ENCODE results near the gene DSCAM. TPM values are rescaled to one million over a fixed set of nuclear protein-coding genes. Genes with fewer than 3 reads are reported as not detected.

Gene DSCAM
- total RNA-seq, 2 experiments from 2014 or later = not detected

DNA sequence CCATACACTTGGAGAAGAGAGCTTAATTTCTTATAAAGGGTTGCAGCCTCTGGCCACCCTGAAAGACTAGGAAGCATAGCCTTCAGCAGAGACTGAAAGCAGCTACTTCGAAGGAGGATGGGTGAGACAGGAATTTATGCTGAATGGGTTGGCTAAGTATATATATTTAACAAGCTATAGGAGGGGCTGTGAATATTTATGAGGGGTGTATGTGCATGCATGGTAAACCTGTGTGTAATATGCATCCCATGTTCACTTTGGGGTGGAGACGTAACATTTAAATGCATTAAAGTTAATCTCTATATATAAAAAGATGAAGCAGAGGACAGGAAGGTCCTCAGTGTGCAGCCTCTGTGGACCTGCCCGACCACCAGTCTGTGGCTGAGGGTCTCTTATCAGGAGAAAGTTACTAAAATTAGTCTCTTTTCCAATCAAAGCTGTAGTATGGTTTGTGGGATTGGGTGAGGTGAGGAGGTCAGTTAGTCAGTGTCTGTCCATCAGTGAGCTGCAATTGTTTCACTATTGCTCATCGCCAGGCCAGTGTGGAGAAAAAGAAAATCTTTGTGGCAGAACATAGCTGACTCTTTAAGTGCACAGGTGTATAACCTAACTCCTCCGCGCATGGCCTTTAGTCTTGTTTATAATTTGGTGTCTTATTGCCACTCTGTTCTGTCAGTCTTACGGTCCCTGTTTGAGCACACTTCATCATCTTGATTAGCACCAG is 35.4 kb upstream of the DSCAM start:
- H3K27ac Mint-ChIP-seq = no peak overlapping the region
- no peak overlapping the region for H3K4me3 Mint-ChIP-seq
- ChIA-PET POLR2A (no interaction called here), CTCF (no interaction called here)
- ATAC-seq (no peak), DNase-seq (no peak)
- TF ChIP-seq, protein P1, sequence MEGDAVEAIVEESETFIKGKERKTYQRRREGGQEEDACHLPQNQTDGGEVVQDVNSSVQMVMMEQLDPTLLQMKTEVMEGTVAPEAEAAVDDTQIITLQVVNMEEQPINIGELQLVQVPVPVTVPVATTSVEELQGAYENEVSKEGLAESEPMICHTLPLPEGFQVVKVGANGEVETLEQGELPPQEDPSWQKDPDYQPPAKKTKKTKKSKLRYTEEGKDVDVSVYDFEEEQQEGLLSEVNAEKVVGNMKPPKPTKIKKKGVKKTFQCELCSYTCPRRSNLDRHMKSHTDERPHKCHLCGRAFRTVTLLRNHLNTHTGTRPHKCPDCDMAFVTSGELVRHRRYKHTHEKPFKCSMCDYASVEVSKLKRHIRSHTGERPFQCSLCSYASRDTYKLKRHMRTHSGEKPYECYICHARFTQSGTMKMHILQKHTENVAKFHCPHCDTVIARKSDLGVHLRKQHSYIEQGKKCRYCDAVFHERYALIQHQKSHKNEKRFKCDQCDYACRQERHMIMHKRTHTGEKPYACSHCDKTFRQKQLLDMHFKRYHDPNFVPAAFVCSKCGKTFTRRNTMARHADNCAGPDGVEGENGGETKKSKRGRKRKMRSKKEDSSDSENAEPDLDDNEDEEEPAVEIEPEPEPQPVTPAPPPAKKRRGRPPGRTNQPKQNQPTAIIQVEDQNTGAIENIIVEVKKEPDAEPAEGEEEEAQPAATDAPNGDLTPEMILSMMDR (IDR thresholded peaks at IDR 0.05) = no peak
- H3K36me3 Mint-ChIP-seq (ENCODE audit: low read depth) = no peaks in the 10 kb centered on the region
- H3K9me3 Mint-ChIP-seq = peaks cover 4% of the 10 kb centered on the region
- intact Hi-C loops (cut with micrococcal nuclease) = no loop called here
- no peaks in the 10 kb centered on the region for H3K4me1 Mint-ChIP-seq (ENCODE audit: low read depth)
- peaks cover 4% of the 10 kb centered on the region for H3K27me3 Mint-ChIP-seq

DNA sequence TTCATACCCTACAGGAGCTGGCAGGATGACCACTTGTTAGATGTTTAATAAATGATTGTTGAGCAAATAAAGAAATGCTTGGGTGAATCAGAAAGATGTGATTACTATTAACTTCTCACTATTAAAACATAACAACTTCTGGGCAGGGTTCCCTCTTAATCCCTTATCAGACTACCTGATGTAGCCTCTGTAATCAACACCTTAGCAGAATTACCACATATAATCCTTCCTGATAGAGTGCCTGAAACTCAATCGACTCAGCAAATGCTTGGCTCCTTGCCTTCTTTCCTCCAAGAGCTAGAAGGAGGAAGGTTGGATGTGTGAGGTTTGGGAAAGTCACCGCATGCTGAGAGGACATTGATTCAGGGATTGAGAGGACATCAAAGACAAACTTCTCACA is 34.8 kb upstream of the DSCAM start:
- intact Hi-C loops (cut with micrococcal nuclease) = no loop called here
- POLR2A ChIA-PET = no interaction called here

DNA sequence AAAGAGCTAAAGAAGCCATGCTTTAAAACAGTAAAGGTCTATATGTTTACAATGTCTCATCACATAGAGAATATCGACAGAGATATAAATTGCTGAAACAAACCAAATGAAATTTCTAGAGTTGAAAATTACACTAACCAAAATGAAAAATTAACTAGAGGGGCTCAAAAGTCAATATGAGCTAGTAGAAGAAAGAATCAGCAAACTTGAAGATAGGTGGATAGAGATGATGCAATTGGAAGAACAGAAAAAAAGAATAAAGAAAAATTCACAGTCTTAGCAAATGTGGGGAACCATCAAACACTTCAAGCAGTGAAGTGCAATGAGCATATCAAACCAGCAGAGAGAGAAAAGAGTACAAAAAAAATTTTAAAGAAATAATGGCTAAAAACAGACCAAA is 24.1 kb upstream of the DSCAM start:
- no peak for DNase-seq
- H3K36me3 Mint-ChIP-seq (ENCODE audit: low read depth) = no peaks in the 10 kb centered on the region
- H3K27me3 Mint-ChIP-seq = peaks cover 2% of the 10 kb centered on the region
- intact Hi-C loops (cut with micrococcal nuclease) = no loop called here
- ChIA-PET POLR2A (no interaction called here), CTCF (no interaction called here)
- H3K4me3 Mint-ChIP-seq = no peak overlapping the region
- H3K9me3 Mint-ChIP-seq = peaks cover 14% of the 10 kb centered on the region
- TF ChIP-seq, protein P1 (IDR thresholded peaks at IDR 0.05) = no peak
- no peak for ATAC-seq
- no peaks in the 10 kb centered on the region for H3K4me1 Mint-ChIP-seq (ENCODE audit: low read depth)
- no peak overlapping the region for H3K27ac Mint-ChIP-seq

More for the DNA sequence above, 34.8 kb upstream of the DSCAM start:
- H3K36me3 Mint-ChIP-seq (ENCODE audit: low read depth) = no peaks in the 10 kb centered on the region
- H3K27me3 Mint-ChIP-seq = peaks cover 4% of the 10 kb centered on the region
- CTCF ChIA-PET = no interaction called here
- no peak overlapping the region for H3K27ac Mint-ChIP-seq
- no peak overlapping the region for H3K4me3 Mint-ChIP-seq
- H3K4me1 Mint-ChIP-seq (ENCODE audit: low read depth) = no peaks in the 10 kb centered on the region
- no peak for ATAC-seq
- no peak for DNase-seq
- H3K9me3 Mint-ChIP-seq = peaks cover 4% of the 10 kb centered on the region
- TF ChIP-seq, protein P1 (IDR thresholded peaks at IDR 0.05) = no peak

DNA sequence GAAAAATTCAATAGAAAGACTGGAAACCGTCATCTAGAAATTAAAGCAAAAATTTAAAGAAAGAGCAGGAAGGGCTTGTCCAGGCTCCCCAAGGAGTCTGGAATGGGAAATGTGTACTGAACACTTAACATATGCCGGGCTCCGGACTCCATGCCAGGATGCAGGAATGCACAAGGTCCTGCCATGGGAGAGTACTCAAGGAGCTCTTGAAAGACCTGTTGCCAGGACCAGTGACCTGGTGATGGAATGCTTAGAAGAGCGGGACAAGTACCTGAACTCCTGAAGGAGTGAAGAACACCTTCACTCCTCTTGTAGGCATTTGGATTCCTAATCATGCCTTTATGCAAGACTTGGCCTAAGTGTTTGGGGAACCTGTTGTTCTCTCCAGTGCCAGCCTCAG is 16.9 kb upstream of the DSCAM start:
- H3K36me3 Mint-ChIP-seq (ENCODE audit: low read depth) = no peaks in the 10 kb centered on the region
- H3K27ac Mint-ChIP-seq = no peak overlapping the region
- intact Hi-C loops (cut with micrococcal nuclease) = no loop called here
- CTCF ChIA-PET = no interaction called here
- DNase-seq (no peak), ATAC-seq (no peak)
- peaks cover 2% of the 10 kb centered on the region for H3K27me3 Mint-ChIP-seq
- H3K9me3 Mint-ChIP-seq = no peaks in the 10 kb centered on the region
- TF ChIP-seq, protein P1 (IDR thresholded peaks at IDR 0.05) = no peak
- no peak overlapping the region for H3K4me3 Mint-ChIP-seq
- H3K4me1 Mint-ChIP-seq (ENCODE audit: low read depth) = no peaks in the 10 kb centered on the region
- POLR2A ChIA-PET = no interaction called here

DNA sequence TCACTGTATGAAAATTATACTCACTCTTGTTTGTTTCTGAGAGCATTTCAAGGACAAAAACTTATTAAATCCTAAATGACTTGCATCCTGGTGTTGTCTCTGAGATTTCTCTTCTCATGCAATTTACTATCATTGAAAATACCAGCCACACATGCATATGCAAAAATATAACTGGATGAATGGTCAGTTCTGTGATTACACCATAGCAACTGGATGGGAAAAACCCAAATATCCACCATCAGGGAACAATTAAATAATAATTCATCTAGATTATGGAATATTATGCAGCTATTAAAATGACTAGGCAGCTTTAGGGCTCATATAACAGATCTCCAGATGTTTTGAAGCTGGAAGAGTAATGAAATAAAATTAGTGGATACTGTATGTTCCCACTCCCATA is 11.6 kb upstream of the DSCAM start:
- Mint-ChIP-seq H3K27me3 (no peaks in the 10 kb centered on the region), H3K36me3 (ENCODE audit: low read depth) (no peaks in the 10 kb centered on the region), H3K4me3 (no peak overlapping the region), H3K4me1 (ENCODE audit: low read depth) (no peaks in the 10 kb centered on the region), H3K27ac (no peak overlapping the region), H3K9me3 (no peaks in the 10 kb centered on the region)
- ChIA-PET CTCF (no interaction called here), POLR2A (no interaction called here)
- ATAC-seq (no peak), DNase-seq (no peak)
- intact Hi-C loops (cut with micrococcal nuclease) = no loop called here
- TF ChIP-seq, protein P1 (IDR thresholded peaks at IDR 0.05) = no peak

All from activated CD8-positive, alpha-beta T cell treated with anti-CD3 and anti-CD28 coated beads for 36 hours (primary cell).